ENCODE results near the gene CAP2. TPM values are rescaled to one million over a fixed set of nuclear protein-coding genes. Genes with fewer than 3 reads are reported as not detected.

The CAP2 gene
- total RNA-seq, 1 experiment from 2014 or later, result 7.2 TPM

GRCh38 chr6:17452096-17452495, 58.7 kb downstream of the CAP2 start:
- CTCF ChIA-PET, result no interaction called here

More at GRCh38 chr6:17452096-17452495, 58.7 kb downstream of the CAP2 start:
- H3K27ac Mint-ChIP-seq, result no peak overlapping the region
- no peak for DNase-seq (ENCODE audit: low spot score)
- H3K36me3 Mint-ChIP-seq, result peaks cover 2% of the 10 kb centered on the region; the same call in 1 of the 2 replicates
- no peak for TF ChIP-seq ZSCAN18 (CRISPR knock-in tag; IDR thresholded peaks at IDR 0.05)
- no peak for TF ChIP-seq ZNF317 (CRISPR knock-in tag; IDR thresholded peaks at IDR 0.05; ENCODE audit: borderline replicate concordance, low read depth)
- TF ChIP-seq NFE2L1 (CRISPR knock-in tag; IDR thresholded peaks at IDR 0.05), result no peak
- TF ChIP-seq RELA (CRISPR knock-in tag; IDR thresholded peaks at IDR 0.05; ENCODE audit: borderline replicate concordance), result no peak
- no peak for TF ChIP-seq ELF4 (CRISPR knock-in tag; IDR thresholded peaks at IDR 0.05; ENCODE audit: low read depth)
- TF ChIP-seq ZMAT4 (CRISPR knock-in tag; IDR thresholded peaks at IDR 0.05), result no peak
- TF ChIP-seq IRF1 (CRISPR knock-in tag; IDR thresholded peaks at IDR 0.05), result no peak
- no peak for TF ChIP-seq E2F1 (CRISPR knock-in tag; IDR thresholded peaks at IDR 0.05)
- TF ChIP-seq E2F5 (CRISPR knock-in tag; IDR thresholded peaks at IDR 0.05), result no peak
- no peak for TF ChIP-seq ZNF281 (CRISPR knock-in tag; IDR thresholded peaks at IDR 0.05)
- no peak for TF ChIP-seq MLX (CRISPR knock-in tag; IDR thresholded peaks at IDR 0.05)
- TF ChIP-seq TEAD4 (CRISPR knock-in tag; IDR thresholded peaks at IDR 0.05), result no peak
- no peak for TF ChIP-seq GRHL2 (CRISPR knock-in tag; IDR thresholded peaks at IDR 0.05; ENCODE audit: insufficient replicate concordance, severe bottlenecking)
- TF ChIP-seq PRDM15 (CRISPR knock-in tag; IDR thresholded peaks at IDR 0.05), result no peak
- no peak for TF ChIP-seq MXD4 (CRISPR knock-in tag; IDR thresholded peaks at IDR 0.05; ENCODE audit: borderline replicate concordance)
- TF ChIP-seq JUN (CRISPR knock-in tag; IDR thresholded peaks at IDR 0.05), result no peak
- TF ChIP-seq FOXP4 (CRISPR knock-in tag; IDR thresholded peaks at IDR 0.05), result no peak
- TF ChIP-seq FOXK1 (CRISPR knock-in tag; IDR thresholded peaks at IDR 0.05), result no peak
- no peak for TF ChIP-seq CDX4 (CRISPR knock-in tag; IDR thresholded peaks at IDR 0.05; ENCODE audit: borderline replicate concordance)
- TF ChIP-seq ZBTB43 (CRISPR knock-in tag; IDR thresholded peaks at IDR 0.05), result no peak
- POLR2A ChIA-PET, result no interaction called here
- H3K4me1 Mint-ChIP-seq, result peaks cover 14% of the 10 kb centered on the region
- no peak overlapping the region for H3K4me3 Mint-ChIP-seq
- peaks cover 3% of the 10 kb centered on the region; the same call in 1 of the 2 replicates for H3K9me3 Mint-ChIP-seq
- no peaks in the 10 kb centered on the region for H3K27me3 Mint-ChIP-seq (ENCODE audit: low read depth)
- ATAC-seq, result no peak
